Uterus (tissue), 2 donors: ENCODE measurements around the gene GATAD2B.
"Not testable (repeated sequence)": the region's sequence is repeated elsewhere in the genome, so short reads cannot be mapped to it uniquely, and the experiment has no call there.

Experiments used
- POLR2A ChIP-seq, 2 donors: fragments of 450-650 bp; IDR thresholded peaks; one replicate each; pipeline ENCODE4 v1.6.1; 2016; ENCODE audit warnings: antibody characterized with exemption in 2 of 2, mild to moderate bottlenecking in 1 of 2, moderate library complexity in 1 of 2
- TF ChIP-seq, protein P1 (sequence below), 4 experiments: fragments of 200-600 bp in 2 of 4; fragments of 450-650 bp in 2 of 4; sonication (generic) in 2 of 4; IDR thresholded peaks; one replicate each; pipeline ENCODE4 v1.5.1; 2016 to 2019; ENCODE audit warnings: antibody characterized with exemption in 4 of 4, mild to moderate bottlenecking in 2 of 4, moderate library complexity in 1 of 4

- TF ChIP-seq, protein P1, sequence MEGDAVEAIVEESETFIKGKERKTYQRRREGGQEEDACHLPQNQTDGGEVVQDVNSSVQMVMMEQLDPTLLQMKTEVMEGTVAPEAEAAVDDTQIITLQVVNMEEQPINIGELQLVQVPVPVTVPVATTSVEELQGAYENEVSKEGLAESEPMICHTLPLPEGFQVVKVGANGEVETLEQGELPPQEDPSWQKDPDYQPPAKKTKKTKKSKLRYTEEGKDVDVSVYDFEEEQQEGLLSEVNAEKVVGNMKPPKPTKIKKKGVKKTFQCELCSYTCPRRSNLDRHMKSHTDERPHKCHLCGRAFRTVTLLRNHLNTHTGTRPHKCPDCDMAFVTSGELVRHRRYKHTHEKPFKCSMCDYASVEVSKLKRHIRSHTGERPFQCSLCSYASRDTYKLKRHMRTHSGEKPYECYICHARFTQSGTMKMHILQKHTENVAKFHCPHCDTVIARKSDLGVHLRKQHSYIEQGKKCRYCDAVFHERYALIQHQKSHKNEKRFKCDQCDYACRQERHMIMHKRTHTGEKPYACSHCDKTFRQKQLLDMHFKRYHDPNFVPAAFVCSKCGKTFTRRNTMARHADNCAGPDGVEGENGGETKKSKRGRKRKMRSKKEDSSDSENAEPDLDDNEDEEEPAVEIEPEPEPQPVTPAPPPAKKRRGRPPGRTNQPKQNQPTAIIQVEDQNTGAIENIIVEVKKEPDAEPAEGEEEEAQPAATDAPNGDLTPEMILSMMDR (IDR thresholded peaks at IDR 0.05): not testable (repeated sequence)
- TF ChIP-seq POLR2A (IDR thresholded peaks at IDR 0.05): not testable (repeated sequence)
Measured at GRCh38 chr1:153891042-153891441, 31.7 kb downstream of the GATAD2B start.
